GM19240 (cell line): ENCODE measurements around the gene KCTD5.
"Not testable (repeated sequence)": the region's sequence is repeated elsewhere in the genome, so short reads cannot be mapped to it uniquely, and the experiment has no call there.

ENCODE experiments used
- DNase-seq: peaks from one replicate; pipeline ENCODE4 v3.0.0; 2011; ENCODE audit warnings: low spot score; ENCODE audit not compliant: insufficient read length

Gene KCTD5

GRCh38 chr16:2721634-2722173 is 39.4 kb downstream of the KCTD5 start:
- not testable (repeated sequence) for DNase-seq

- no peak for DNase-seq
These were observed 41.9 kb downstream of the KCTD5 start for GRCh38 chr16:2724088-2724676.

- no peak for DNase-seq
These were observed 42.6 kb downstream of the KCTD5 start for GRCh38 chr16:2724816-2725348.

GRCh38 chr16:2726923-2727322 is 44.6 kb downstream of the KCTD5 start:
- no peak for DNase-seq

GRCh38 chr16:2728034-2728433 is 45.7 kb downstream of the KCTD5 start:
- DNase-seq = no peak

- no peak for DNase-seq
These were observed 52.7 kb downstream of the KCTD5 start for GRCh38 chr16:2734844-2735515.

GRCh38 chr16:2736476-2737237 is 54.3 kb downstream of the KCTD5 start:
- DNase-seq = no peak

GRCh38 chr16:2737238-2737605 is 54.9 kb downstream of the KCTD5 start:
- DNase-seq = no peak

GRCh38 chr16:2737895-2738418 is 55.6 kb downstream of the KCTD5 start:
- no peak for DNase-seq

- no peak for DNase-seq
These were observed 56.3 kb downstream of the KCTD5 start for GRCh38 chr16:2738615-2739014.

GRCh38 chr16:2739625-2740430 is 57.5 kb downstream of the KCTD5 start:
- no peak for DNase-seq

GRCh38 chr16:2740476-2740875 is 58.2 kb downstream of the KCTD5 start:
- no peak for DNase-seq

- DNase-seq = no peak
These were observed 58.8 kb downstream of the KCTD5 start for GRCh38 chr16:2741168-2741567.

GRCh38 chr16:2742323-2743006 is 60.1 kb downstream of the KCTD5 start:
- no peak for DNase-seq

- no peak for DNase-seq
These were observed 60.9 kb downstream of the KCTD5 start for GRCh38 chr16:2743007-2743810.

- DNase-seq = no peak
These were observed 62.4 kb downstream of the KCTD5 start for GRCh38 chr16:2744711-2745110.

- DNase-seq = no peak
These were observed 63.0 kb downstream of the KCTD5 start for GRCh38 chr16:2745116-2745890.

- DNase-seq = no peak
These were observed 63.6 kb downstream of the KCTD5 start for GRCh38 chr16:2745961-2746360.
